Activated T-helper 9 cell treated with anti-CD3 and anti-CD28 coated beads, Interleukin-2, amount 50 U/mL, for 16 hours (primary cell): ENCODE results near the gene CP.

Experiments
- DNase-seq: peaks from one replicate; pipeline ENCODE4 v3.0.0-alpha.2; 2020; ENCODE audit warnings: low read depth

CP gene

DNA sequence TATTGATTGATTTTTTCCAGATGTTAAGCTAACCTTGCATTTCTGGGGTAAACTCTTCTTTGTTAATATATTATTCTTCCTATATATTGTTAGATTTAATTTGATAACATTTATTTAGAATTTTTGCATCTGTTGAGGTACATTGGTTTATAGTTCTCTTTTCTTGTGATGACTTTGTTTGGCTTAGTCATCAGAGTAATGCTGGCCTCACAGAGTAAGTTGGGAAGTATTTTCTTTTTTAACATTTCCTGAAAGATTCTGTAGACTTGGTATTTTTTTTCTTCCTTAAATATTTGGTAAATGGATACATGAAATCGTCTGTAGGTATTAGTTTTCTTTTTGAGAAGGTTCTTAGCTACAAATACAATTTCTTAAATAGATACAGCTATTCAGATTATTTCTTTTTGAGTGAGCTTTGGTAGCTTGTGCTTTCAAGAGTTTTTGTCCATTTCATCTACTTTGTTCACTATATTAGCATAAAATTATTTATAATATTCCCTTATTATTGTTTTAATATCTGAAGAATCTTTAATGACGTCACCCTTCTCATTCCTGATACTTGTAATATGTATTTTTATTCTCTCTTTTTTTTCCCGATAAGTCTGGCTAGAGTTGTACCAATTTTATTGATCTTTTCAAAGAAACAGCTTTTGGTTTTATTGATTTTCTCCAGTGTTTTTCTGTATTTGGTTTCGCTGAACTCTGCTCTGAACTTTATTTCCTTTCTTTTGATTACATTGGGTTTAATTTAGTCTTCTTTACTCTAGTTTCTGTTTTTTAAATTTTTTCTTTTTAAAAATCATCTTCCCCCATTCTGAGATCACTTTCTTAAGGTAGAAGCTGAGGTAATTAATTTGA lies 98.7 kb downstream of the CP start:
- no peak for DNase-seq
